ENCODE results near the gene RFTN1. TPM values are rescaled to one million over a fixed set of nuclear protein-coding genes. Genes with fewer than 3 reads are reported as not detected.

RFTN1 gene
- total RNA-seq, 1 donor from 2014 or later: 0.92 TPM

DNA sequence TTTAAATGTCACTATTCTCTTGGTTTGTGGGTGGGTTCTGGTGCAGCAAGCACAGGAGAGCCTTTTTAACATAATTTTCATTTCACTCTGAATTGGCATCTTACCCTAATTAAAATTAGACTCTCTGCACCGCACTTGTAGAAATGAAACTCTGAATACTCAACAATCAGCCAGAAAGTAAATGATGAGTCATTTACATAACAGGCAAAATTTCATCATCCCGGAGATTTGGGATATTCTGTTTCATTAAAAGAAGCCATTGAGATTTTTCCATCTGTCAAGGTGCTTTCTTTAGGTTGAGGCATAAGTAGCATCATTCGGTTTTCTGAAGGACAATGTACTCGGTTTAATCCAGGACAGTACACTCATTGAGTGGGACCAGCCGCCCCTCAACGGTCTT lies 111.0 kb downstream of the RFTN1 start:
- Histone ChIP-seq H3K27ac (no peak overlapping the region), H3K27me3 (no peaks in the 10 kb centered on the region), H3K9me3 (ENCODE audit: low read depth) (no peaks in the 10 kb centered on the region), H4K20me1 (ENCODE audit: low read depth) (no peaks in the 10 kb centered on the region), H3K4me3 (no peak overlapping the region), H3K79me2 (ENCODE audit: low read depth) (no peaks in the 10 kb centered on the region), H3K36me3 (no peaks in the 10 kb centered on the region), H3K9ac (no peak overlapping the region), H2AFZ (replicated peaks) (no peak overlapping the region), H3F3A (ENCODE audit: low read depth) (peaks cover 4% of the 10 kb centered on the region), H3K4me2 (no peak overlapping the region), H3K4me1 (no peaks in the 10 kb centered on the region)
- H3K27me3 Mint-ChIP-seq (ENCODE audit: insufficient read depth, low read depth): peaks cover 2% of the 10 kb centered on the region
- H3K9me3 Mint-ChIP-seq: no peaks in the 10 kb centered on the region
- TF ChIP-seq, protein P1, sequence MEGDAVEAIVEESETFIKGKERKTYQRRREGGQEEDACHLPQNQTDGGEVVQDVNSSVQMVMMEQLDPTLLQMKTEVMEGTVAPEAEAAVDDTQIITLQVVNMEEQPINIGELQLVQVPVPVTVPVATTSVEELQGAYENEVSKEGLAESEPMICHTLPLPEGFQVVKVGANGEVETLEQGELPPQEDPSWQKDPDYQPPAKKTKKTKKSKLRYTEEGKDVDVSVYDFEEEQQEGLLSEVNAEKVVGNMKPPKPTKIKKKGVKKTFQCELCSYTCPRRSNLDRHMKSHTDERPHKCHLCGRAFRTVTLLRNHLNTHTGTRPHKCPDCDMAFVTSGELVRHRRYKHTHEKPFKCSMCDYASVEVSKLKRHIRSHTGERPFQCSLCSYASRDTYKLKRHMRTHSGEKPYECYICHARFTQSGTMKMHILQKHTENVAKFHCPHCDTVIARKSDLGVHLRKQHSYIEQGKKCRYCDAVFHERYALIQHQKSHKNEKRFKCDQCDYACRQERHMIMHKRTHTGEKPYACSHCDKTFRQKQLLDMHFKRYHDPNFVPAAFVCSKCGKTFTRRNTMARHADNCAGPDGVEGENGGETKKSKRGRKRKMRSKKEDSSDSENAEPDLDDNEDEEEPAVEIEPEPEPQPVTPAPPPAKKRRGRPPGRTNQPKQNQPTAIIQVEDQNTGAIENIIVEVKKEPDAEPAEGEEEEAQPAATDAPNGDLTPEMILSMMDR (IDR thresholded peaks at IDR 0.05): no peak
- TF ChIP-seq EZH2phosphoT487 (IDR thresholded peaks at IDR 0.05) (no peak), EZH2 (IDR thresholded peaks at IDR 0.05) (no peak)
- DNase-seq (ENCODE audit: low spot score): no peak
- no peak overlapping the region for H3K4me3 Mint-ChIP-seq
- peaks cover 35% of the 10 kb centered on the region for H3K4me1 Mint-ChIP-seq
- H3K27ac Mint-ChIP-seq: peak overlapping the region; percentile 61
- no peaks in the 10 kb centered on the region for H3K36me3 Mint-ChIP-seq

- no peak overlapping the region for H2AFZ ChIP-seq (replicated peaks)
- Mint-ChIP-seq H3K4me1 (peaks cover 33% of the 10 kb centered on the region), H3K27ac (no peak overlapping the region), H3K4me3 (no peak overlapping the region), H3K36me3 (no peaks in the 10 kb centered on the region), H3K27me3 (ENCODE audit: insufficient read depth, low read depth) (peaks cover 2% of the 10 kb centered on the region), H3K9me3 (no peaks in the 10 kb centered on the region)
- no peak for DNase-seq (ENCODE audit: low spot score)
- H4K20me1 ChIP-seq (ENCODE audit: low read depth): no peaks in the 10 kb centered on the region
- no peak overlapping the region for H3K4me3 ChIP-seq
- H3F3A ChIP-seq (ENCODE audit: low read depth): peaks cover 4% of the 10 kb centered on the region
- no peaks in the 10 kb centered on the region for H3K4me1 ChIP-seq
- H3K36me3 ChIP-seq: no peaks in the 10 kb centered on the region
- no peaks in the 10 kb centered on the region for H3K79me2 ChIP-seq (ENCODE audit: low read depth)
- H3K9me3 ChIP-seq (ENCODE audit: low read depth): no peaks in the 10 kb centered on the region
- no peak for TF ChIP-seq EZH2phosphoT487 (IDR thresholded peaks at IDR 0.05)
- no peak overlapping the region for H3K27ac ChIP-seq
- H3K4me2 ChIP-seq: no peak overlapping the region
- no peak overlapping the region for H3K9ac ChIP-seq
- no peaks in the 10 kb centered on the region for H3K27me3 ChIP-seq
These were observed 112.2 kb downstream of the RFTN1 start for GRCh38 chr3:16401273-16401672.

DNA sequence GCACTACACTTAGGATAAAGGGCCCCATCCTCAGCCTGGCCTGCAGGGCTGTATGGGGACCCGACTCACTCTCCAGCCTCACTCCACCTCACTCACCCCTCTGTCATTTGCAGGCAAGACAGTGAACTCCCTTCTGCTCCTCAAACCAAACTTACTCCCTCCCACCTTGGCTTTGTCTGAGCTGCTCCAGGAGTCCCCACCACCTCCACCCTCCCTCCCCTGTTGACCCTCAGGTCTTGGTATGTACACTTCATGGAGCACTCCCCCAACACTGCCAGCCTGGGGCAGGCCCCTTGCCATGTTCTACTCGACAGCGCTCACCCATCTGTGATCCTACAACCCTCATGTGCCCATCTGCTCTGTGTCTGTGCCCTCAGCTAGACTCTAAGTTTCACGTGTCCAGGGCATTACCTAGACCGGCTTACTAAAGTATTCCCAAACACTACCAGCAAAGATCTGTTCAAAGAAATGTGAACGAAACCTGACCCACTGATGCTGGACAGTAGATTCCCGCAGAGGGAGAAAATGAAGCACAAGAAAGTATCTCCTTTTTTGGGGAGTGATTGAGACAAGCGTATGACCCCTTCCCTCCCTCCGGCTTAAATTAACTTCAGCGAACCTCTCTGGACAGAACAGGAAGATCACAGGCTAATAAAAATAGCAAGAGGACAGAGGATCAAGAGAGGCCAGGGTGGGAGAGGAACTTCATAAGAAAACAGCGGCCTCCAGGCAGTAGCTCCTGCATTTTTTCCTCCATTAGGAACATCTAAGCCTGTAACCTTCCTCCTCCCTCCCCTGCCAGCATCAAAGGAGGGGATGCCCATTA lies 113.2 kb downstream of the RFTN1 start:
- Histone ChIP-seq H2AFZ (replicated peaks) (no peak overlapping the region), H3K9ac (no peak overlapping the region), H3K27ac (no peak overlapping the region), H3K79me2 (ENCODE audit: low read depth) (no peaks in the 10 kb centered on the region), H4K20me1 (ENCODE audit: low read depth) (no peaks in the 10 kb centered on the region), H3K4me3 (no peak overlapping the region), H3K36me3 (no peaks in the 10 kb centered on the region), H3F3A (ENCODE audit: low read depth) (peaks cover 4% of the 10 kb centered on the region), H3K27me3 (no peaks in the 10 kb centered on the region), H3K4me2 (no peak overlapping the region), H3K9me3 (ENCODE audit: low read depth) (no peaks in the 10 kb centered on the region), H3K4me1 (no peaks in the 10 kb centered on the region)
- H3K36me3 Mint-ChIP-seq: no peaks in the 10 kb centered on the region
- TF ChIP-seq EZH2 (IDR thresholded peaks at IDR 0.05) (no peak), EZH2phosphoT487 (IDR thresholded peaks at IDR 0.05) (no peak)
- TF ChIP-seq, protein P1 (IDR thresholded peaks at IDR 0.05): no peak
- H3K27ac Mint-ChIP-seq: peak overlapping the region; percentile 90
- no peak for DNase-seq (ENCODE audit: low spot score)
- H3K27me3 Mint-ChIP-seq (ENCODE audit: insufficient read depth, low read depth): peaks cover 2% of the 10 kb centered on the region
- no peaks in the 10 kb centered on the region for H3K9me3 Mint-ChIP-seq
- H3K4me3 Mint-ChIP-seq: no peak overlapping the region
- H3K4me1 Mint-ChIP-seq: peaks cover 23% of the 10 kb centered on the region

GRCh38 chr3:16399473-16399872 lies 114.0 kb downstream of the RFTN1 start:
- no peaks in the 10 kb centered on the region for H4K20me1 ChIP-seq (ENCODE audit: low read depth)
- Mint-ChIP-seq H3K27me3 (ENCODE audit: insufficient read depth, low read depth) (peaks cover 2% of the 10 kb centered on the region), H3K27ac (peak overlapping the region; percentile 90), H3K36me3 (no peaks in the 10 kb centered on the region), H3K4me1 (peaks cover 19% of the 10 kb centered on the region), H3K9me3 (no peaks in the 10 kb centered on the region), H3K4me3 (no peak overlapping the region)
- no peaks in the 10 kb centered on the region for H3K4me1 ChIP-seq
- no peaks in the 10 kb centered on the region for H3K9me3 ChIP-seq (ENCODE audit: low read depth)
- no peak overlapping the region for H3K4me2 ChIP-seq
- no peak overlapping the region for H3K9ac ChIP-seq
- TF ChIP-seq EZH2phosphoT487 (IDR thresholded peaks at IDR 0.05) (no peak), EZH2 (IDR thresholded peaks at IDR 0.05) (no peak)
- TF ChIP-seq, protein P1 (IDR thresholded peaks at IDR 0.05): no peak
- no peaks in the 10 kb centered on the region for H3K27me3 ChIP-seq
- no peaks in the 10 kb centered on the region for H3K36me3 ChIP-seq
- DNase-seq (ENCODE audit: low spot score): no peak
- no peaks in the 10 kb centered on the region for H3K79me2 ChIP-seq (ENCODE audit: low read depth)
- H3F3A ChIP-seq (ENCODE audit: low read depth): peaks cover 4% of the 10 kb centered on the region
- no peak overlapping the region for H3K27ac ChIP-seq
- no peak overlapping the region for H3K4me3 ChIP-seq
- no peak overlapping the region for H2AFZ ChIP-seq (replicated peaks)
